HepG2 (cell line): ENCODE data around the gene CD14. TPM values are rescaled to one million over a fixed set of nuclear protein-coding genes. Genes with fewer than 3 reads are reported as not detected.
A peak's percentile ranks its signal among the peaks of the same experiment; 100 is the strongest.

Experiments
- ATF7-NPFF ChIP-seq: sonication (generic); formaldehyde crosslinking; IDR thresholded peaks from 2 replicates; pipeline ENCODE4 v1.8.1; 2023; ENCODE audit warnings: mild to moderate bottlenecking, low read depth, missing genetic modification reagents, moderate library complexity
- GATAD2A ChIP-seq: IDR thresholded peaks from 2 replicates; pipeline ENCODE4 v1.6.1; 2016
- HNF1A ChIP-seq, 2 experiments: sonication (generic) in 1 of 2; formaldehyde crosslinking in 1 of 2; IDR thresholded peaks; 2 replicates each; pipeline versions ENCODE4 v1.4.0 to v1.6.1; 2016 to 2020; ENCODE audit warnings: borderline replicate concordance in 1 of 2, low read depth in 1 of 2, mild to moderate bottlenecking in 1 of 2, missing genetic modification reagents in 1 of 2
- MLXIP ChIP-seq: sonication (generic); formaldehyde crosslinking; IDR thresholded peaks from 2 replicates; pipeline ENCODE4 v1.9.0; 2021; ENCODE audit warnings: missing genetic modification reagents, borderline replicate concordance
- NFE2 ChIP-seq: sonication (generic); formaldehyde crosslinking; IDR thresholded peaks from 2 replicates; pipeline ENCODE4 v1.4.0; 2020; ENCODE audit warnings: missing genetic modification reagents
- PAF1 ChIP-seq: IDR thresholded peaks from 2 replicates; pipeline ENCODE4 v1.6.1; 2016; ENCODE audit warnings: missing genetic modification reagents, missing compliant biosample characterization
- PCBP1 ChIP-seq: fragments of 200-400 bp; formaldehyde crosslinking; IDR thresholded peaks from 2 replicates; pipeline ENCODE4 v1.6.1; 2017; ENCODE audit warnings: mild to moderate bottlenecking, low read depth, low read length, borderline replicate concordance
- POLR2G ChIP-seq: fragments of 200-400 bp; formaldehyde crosslinking; IDR thresholded peaks from 2 replicates; pipeline ENCODE4 v1.6.1; 2018; ENCODE audit warnings: mild to moderate bottlenecking, low read depth, low read length, moderate library complexity
- SATB2 ChIP-seq: sonication (generic); formaldehyde crosslinking; IDR thresholded peaks from 2 replicates; pipeline ENCODE4 v1.5.0; 2020; ENCODE audit warnings: missing genetic modification reagents
- SCMH1 ChIP-seq: sonication (generic); formaldehyde crosslinking; IDR thresholded peaks from 2 replicates; pipeline ENCODE4 v1.9.0; 2021; ENCODE audit warnings: missing genetic modification reagents, mild to moderate bottlenecking, borderline replicate concordance
- ZNF232 ChIP-seq: sonication (generic); formaldehyde crosslinking; IDR thresholded peaks from 2 replicates; pipeline ENCODE4 v1.4.0; 2020; ENCODE audit warnings: missing genetic modification reagents, borderline replicate concordance
- ZNF337 ChIP-seq: sonication (generic); formaldehyde crosslinking; IDR thresholded peaks from 2 replicates; pipeline ENCODE4 v1.5.1; 2020; ENCODE audit warnings: missing genetic modification reagents, low read depth, mild to moderate bottlenecking, borderline replicate concordance
- ZNF503 ChIP-seq: sonication (generic); formaldehyde crosslinking; IDR thresholded peaks from 2 replicates; pipeline ENCODE4 v1.4.0; 2020; ENCODE audit warnings: missing genetic modification reagents
- ZNF710 ChIP-seq: sonication (generic); formaldehyde crosslinking; IDR thresholded peaks from 2 replicates; pipeline ENCODE4 v1.5.0; 2020; ENCODE audit warnings: mild to moderate bottlenecking, missing genetic modification reagents, borderline replicate concordance
- ZNF816 ChIP-seq: sonication (generic); formaldehyde crosslinking; IDR thresholded peaks from 2 replicates; pipeline ENCODE4 v1.8.0; 2022; ENCODE audit warnings: missing genetic modification reagents, mild to moderate bottlenecking, borderline replicate concordance
- ZNF878 ChIP-seq: sonication (generic); formaldehyde crosslinking; IDR thresholded peaks from 2 replicates; pipeline ENCODE4 v1.8.1; 2023; ENCODE audit warnings: mild to moderate bottlenecking, missing genetic modification reagents, moderate library complexity
- ZUFSP ChIP-seq: sonication (generic); formaldehyde crosslinking; IDR thresholded peaks from 2 replicates; pipeline ENCODE4 v1.9.0; 2021; ENCODE audit warnings: missing genetic modification reagents, mild to moderate bottlenecking, borderline replicate concordance
- polyA plus RNA-seq, 8 experiments: library from polyadenylated mRNA; depleted of rRNA in 3 of 8; stranded (reverse) in 7 of 8; unstranded in 1 of 8; fragments of >200 nt; fragmentation: Illumina TruSeq in 4 of 8; extraction: Trizol in 4 of 8; gene quantifications; 2 replicates each; pipeline versions ENCODE4 v1.2.1 to v1.2.3, GENCODE V29; 2011 to 2016; ENCODE audit warnings: low read depth in 4 of 8, missing spikeins in 1 of 8, mixed read lengths in 1 of 8; ENCODE audit not compliant: insufficient read depth in 1 of 8
- total RNA-seq, 5 experiments: library from RNA; depleted of rRNA; stranded (reverse); fragments of >200 nt; fragmentation: Illumina TruSeq; extraction: Trizol; gene quantifications; 2 replicates each; pipeline ENCODE4 v1.2.3, GENCODE V29; 2016; ENCODE audit warnings: low read depth in 1 of 5

Gene CD14
- total and polyA plus RNA-seq, 2 of the 13 experiments (the other 11 are each of a cell fraction or from before 2014, with no cell fraction given) = 1.7 to 4.7 TPM

GRCh38 chr5:140642718-140643117, 9.7 kb upstream of the CD14 start (continued):
- TF ChIP-seq HNF1A (IDR thresholded peaks at IDR 0.05; ENCODE audit: low read depth) = no peak
- TF ChIP-seq HNF1A (CRISPR knock-in tag; IDR thresholded peaks at IDR 0.05; ENCODE audit: borderline replicate concordance) = no peak
- TF ChIP-seq PAF1 = no peak
- no peak for TF ChIP-seq NFE2 (CRISPR knock-in tag)
- no peak for TF ChIP-seq ZNF337 (CRISPR knock-in tag)
- no peak for TF ChIP-seq MLXIP
- no peak for TF ChIP-seq ATF7-NPFF (CRISPR knock-in tag)
- no peak for TF ChIP-seq SATB2 (CRISPR knock-in tag)
- TF ChIP-seq ZNF816 = no peak
- no peak for TF ChIP-seq SCMH1 (CRISPR knock-in tag)
- no peak for TF ChIP-seq ZNF878 (CRISPR knock-in tag)
- TF ChIP-seq ZNF710 = no peak
- TF ChIP-seq PCBP1 = no peak
- TF ChIP-seq GATAD2A (CRISPR knock-in tag) = 0 out of 2 replicates have a peak, but pooled peaks have one; percentile 15
- TF ChIP-seq ZUFSP (CRISPR knock-in tag) = no peak
- no peak for TF ChIP-seq ZNF232
- no peak for TF ChIP-seq POLR2G
- no peak for TF ChIP-seq ZNF503 (CRISPR knock-in tag)
